ENCODE measurements around the gene ARRB1. TPM values are rescaled to one million over a fixed set of nuclear protein-coding genes. Genes with fewer than 3 reads are reported as not detected.

ARRB1 gene
- total RNA-seq, 1 donor from 2014 or later = 32.8 TPM

GRCh38 chr11:75289919-75290318 is 61.5 kb downstream of the ARRB1 start:
- Mint-ChIP-seq H3K4me1 (ENCODE audit: unreplicated experiment) (no peaks in the 10 kb centered on the region), H3K27ac (no peak overlapping the region), H3K36me3 (no peaks in the 10 kb centered on the region), H3K4me3 (no peak overlapping the region), H3K9me3 (no peaks in the 10 kb centered on the region), H3K27me3 (no peaks in the 10 kb centered on the region)
- TF ChIP-seq, protein P1, sequence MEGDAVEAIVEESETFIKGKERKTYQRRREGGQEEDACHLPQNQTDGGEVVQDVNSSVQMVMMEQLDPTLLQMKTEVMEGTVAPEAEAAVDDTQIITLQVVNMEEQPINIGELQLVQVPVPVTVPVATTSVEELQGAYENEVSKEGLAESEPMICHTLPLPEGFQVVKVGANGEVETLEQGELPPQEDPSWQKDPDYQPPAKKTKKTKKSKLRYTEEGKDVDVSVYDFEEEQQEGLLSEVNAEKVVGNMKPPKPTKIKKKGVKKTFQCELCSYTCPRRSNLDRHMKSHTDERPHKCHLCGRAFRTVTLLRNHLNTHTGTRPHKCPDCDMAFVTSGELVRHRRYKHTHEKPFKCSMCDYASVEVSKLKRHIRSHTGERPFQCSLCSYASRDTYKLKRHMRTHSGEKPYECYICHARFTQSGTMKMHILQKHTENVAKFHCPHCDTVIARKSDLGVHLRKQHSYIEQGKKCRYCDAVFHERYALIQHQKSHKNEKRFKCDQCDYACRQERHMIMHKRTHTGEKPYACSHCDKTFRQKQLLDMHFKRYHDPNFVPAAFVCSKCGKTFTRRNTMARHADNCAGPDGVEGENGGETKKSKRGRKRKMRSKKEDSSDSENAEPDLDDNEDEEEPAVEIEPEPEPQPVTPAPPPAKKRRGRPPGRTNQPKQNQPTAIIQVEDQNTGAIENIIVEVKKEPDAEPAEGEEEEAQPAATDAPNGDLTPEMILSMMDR (conservative IDR thresholded peaks at IDR 0.05) = no peak
- no peak for DNase-seq (ENCODE audit: extremely low spot score, unreplicated experiment)

DNA sequence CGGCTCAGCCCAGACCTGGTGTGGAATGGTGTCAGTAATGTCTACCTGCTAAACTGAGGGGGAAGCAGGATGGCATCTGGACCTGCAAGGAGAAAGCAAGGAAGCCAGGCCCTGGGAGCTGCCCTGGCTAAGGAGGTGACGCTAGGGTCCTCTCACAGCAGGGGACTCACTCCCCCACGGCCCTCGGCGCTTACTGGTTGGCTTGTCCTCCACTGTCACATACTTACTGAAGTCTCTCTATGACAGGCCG is 62.0 kb downstream of the ARRB1 start:
- Mint-ChIP-seq H3K9me3 (no peaks in the 10 kb centered on the region), H3K4me3 (no peak overlapping the region), H3K27ac (no peak overlapping the region), H3K4me1 (ENCODE audit: unreplicated experiment) (no peaks in the 10 kb centered on the region), H3K27me3 (no peaks in the 10 kb centered on the region), H3K36me3 (no peaks in the 10 kb centered on the region)
- TF ChIP-seq, protein P1 (conservative IDR thresholded peaks at IDR 0.05) = no peak
- no peak for DNase-seq (ENCODE audit: extremely low spot score, unreplicated experiment)

GRCh38 chr11:75287579-75287978 is 63.9 kb downstream of the ARRB1 start:
- no peaks in the 10 kb centered on the region for H3K36me3 Mint-ChIP-seq
- H3K4me3 Mint-ChIP-seq = no peak overlapping the region
- no peak for DNase-seq (ENCODE audit: extremely low spot score, unreplicated experiment)
- TF ChIP-seq, protein P1 (conservative IDR thresholded peaks at IDR 0.05) = no peak
- H3K27me3 Mint-ChIP-seq = no peaks in the 10 kb centered on the region
- H3K27ac Mint-ChIP-seq = no peak overlapping the region
- no peaks in the 10 kb centered on the region for H3K4me1 Mint-ChIP-seq (ENCODE audit: unreplicated experiment)
- H3K9me3 Mint-ChIP-seq = no peaks in the 10 kb centered on the region

DNA sequence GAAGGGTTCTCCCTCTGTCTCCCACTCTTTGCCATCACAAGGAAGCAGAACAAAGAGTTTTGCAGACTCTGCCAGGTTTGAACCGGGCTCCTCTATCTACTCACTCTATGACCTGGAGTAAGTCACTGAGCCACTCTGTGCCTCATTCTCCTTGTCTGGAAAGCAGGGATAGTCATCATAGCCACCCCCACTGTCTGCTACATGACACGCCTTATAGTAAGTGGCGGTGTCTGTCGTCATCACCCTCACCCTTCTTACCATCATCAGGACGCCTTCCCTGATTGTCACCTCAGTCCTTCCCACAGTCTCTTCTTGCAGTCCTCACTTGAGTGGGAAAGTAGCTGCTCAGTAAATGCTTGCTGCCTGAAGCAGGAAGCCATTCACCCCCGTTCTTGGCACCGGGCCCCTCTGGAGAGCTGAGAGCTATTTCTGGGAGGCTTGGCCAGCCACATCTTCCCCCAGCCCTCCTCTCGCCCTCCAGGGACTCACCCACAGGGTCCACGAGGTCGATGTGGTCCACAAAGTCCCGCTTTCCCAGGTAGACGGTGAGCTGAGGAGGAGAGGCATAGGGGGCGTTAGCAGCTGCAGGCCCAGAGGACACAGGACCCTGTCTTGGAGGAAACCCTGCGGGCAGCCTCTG is 64.5 kb downstream of the ARRB1 start:
- no peaks in the 10 kb centered on the region for H3K27me3 Mint-ChIP-seq
- no peaks in the 10 kb centered on the region for H3K4me1 Mint-ChIP-seq (ENCODE audit: unreplicated experiment)
- no peak overlapping the region for H3K4me3 Mint-ChIP-seq
- no peak overlapping the region for H3K27ac Mint-ChIP-seq
- H3K36me3 Mint-ChIP-seq = no peaks in the 10 kb centered on the region
- TF ChIP-seq, protein P1 (conservative IDR thresholded peaks at IDR 0.05) = no peak
- DNase-seq (ENCODE audit: extremely low spot score, unreplicated experiment) = no peak
- no peaks in the 10 kb centered on the region for H3K9me3 Mint-ChIP-seq

- TF ChIP-seq, protein P1 (conservative IDR thresholded peaks at IDR 0.05) = no peak
- H3K4me1 Mint-ChIP-seq (ENCODE audit: unreplicated experiment) = peaks cover 2% of the 10 kb centered on the region
- no peak overlapping the region for H3K4me3 Mint-ChIP-seq
- no peaks in the 10 kb centered on the region for H3K36me3 Mint-ChIP-seq
- no peak for DNase-seq (ENCODE audit: extremely low spot score, unreplicated experiment)
- no peaks in the 10 kb centered on the region for H3K9me3 Mint-ChIP-seq
- no peaks in the 10 kb centered on the region for H3K27me3 Mint-ChIP-seq
- H3K27ac Mint-ChIP-seq = no peak overlapping the region
Measured at GRCh38 chr11:75285776-75286360, 65.6 kb downstream of the ARRB1 start.
